Neural cell (in vitro differentiated cells): Measurements from ENCODE around the gene PTPRG. TPM values are rescaled to one million over a fixed set of nuclear protein-coding genes. Genes with fewer than 3 reads are reported as not detected.

Experiments
- H2AFZ ChIP-seq: fragments of 200-600, 300-800 bp; sonication (generic), shearing (Covaris generic); 2 replicates; pipeline ENCODE4 v1.6.0; 2014; ENCODE audit warnings: low read depth, mild to moderate bottlenecking, antibody characterized with exemption, low read length, moderate library complexity
- H3F3A ChIP-seq: fragments of 200-600 bp; shearing (Covaris generic); 2 replicates; pipeline ENCODE4 v1.6.1; 2016; ENCODE audit warnings: mild to moderate bottlenecking, moderate library complexity, mixed read lengths, antibody characterized with exemption, low read length; ENCODE audit not compliant: insufficient read depth, poor library complexity, severe bottlenecking
- H3K27ac ChIP-seq: fragments of 200-600, 300-800 bp; sonication (generic), shearing (Covaris generic); 2 replicates; pipeline ENCODE4 v1.5.1; 2014; ENCODE audit warnings: mild to moderate bottlenecking, low read length, moderate library complexity
- H3K27me3 ChIP-seq: fragments of 300-800, 200-600 bp; sonication (generic), shearing (Covaris generic); 2 replicates; pipeline ENCODE4 v1.6.0; 2014; ENCODE audit warnings: mild to moderate bottlenecking, low read depth, low read length, moderate library complexity; ENCODE audit not compliant: insufficient read depth
- H3K36me3 ChIP-seq: fragments of 300-800, 200-600 bp; sonication (generic), shearing (Covaris generic); 2 replicates; pipeline ENCODE4 v1.5.1; 2014; ENCODE audit warnings: mild to moderate bottlenecking, antibody characterized with exemption, low read length, moderate library complexity; ENCODE audit not compliant: insufficient read depth
- H3K4me2 ChIP-seq: fragments of 300-800, 200-600 bp; sonication (generic), shearing (Covaris generic); 2 replicates; pipeline ENCODE4 v1.6.0; 2014; ENCODE audit warnings: mild to moderate bottlenecking, low read length
- H3K4me3 ChIP-seq: fragments of 300-800, 200-600 bp; sonication (generic), shearing (Covaris generic); 2 replicates; pipeline ENCODE4 v1.5.1; 2014; ENCODE audit warnings: mild to moderate bottlenecking, low read length, moderate library complexity
- H3K79me2 ChIP-seq: fragments of 200-600 bp; shearing (Covaris generic); replicated peaks from 2 replicates; pipeline ENCODE4 v1.6.0; 2014; ENCODE audit warnings: mild to moderate bottlenecking, low read length, moderate library complexity; ENCODE audit not compliant: insufficient read depth
- H3K9ac ChIP-seq: fragments of 300-800, 200-600 bp; sonication (generic), shearing (Covaris generic); 2 replicates; pipeline ENCODE4 v1.6.1; 2016; ENCODE audit warnings: mild to moderate bottlenecking, low read length, mixed read lengths
- H3K9me2 ChIP-seq: fragments of 200-600 bp; shearing (Covaris generic); 2 replicates; pipeline ENCODE4 v1.6.1; 2016; ENCODE audit warnings: mild to moderate bottlenecking, low read length, mixed read lengths; ENCODE audit not compliant: insufficient read depth
- H3K9me3 ChIP-seq: fragments of 200-600, 300-800 bp; sonication (generic), shearing (Covaris generic); 2 replicates; pipeline ENCODE4 v1.6.1; 2016; ENCODE audit warnings: mild to moderate bottlenecking, mixed run types, low read length, moderate library complexity, mixed read lengths
- H4K20me1 ChIP-seq: fragments of 200-600 bp; shearing (Covaris generic); 2 replicates; pipeline ENCODE4 v1.6.1; 2016; ENCODE audit warnings: mild to moderate bottlenecking, mixed run types; ENCODE audit not compliant: insufficient read depth
- CTCF ChIP-seq: fragments of 450-650 bp; IDR thresholded peaks from 2 replicates; pipeline ENCODE4 v1.5.1; 2014; ENCODE audit warnings: antibody characterized with exemption, mild to moderate bottlenecking, moderate library complexity; ENCODE audit not compliant: poor library complexity, severe bottlenecking
- EP300 ChIP-seq: fragments of 450-650 bp; conservative IDR thresholded peaks from 2 replicates; pipeline ENCODE4 v1.6.1; 2014; ENCODE audit warnings: antibody characterized with exemption, mild to moderate bottlenecking, moderate library complexity; ENCODE audit not compliant: poor library complexity, severe bottlenecking
- EZH2 ChIP-seq: fragments of 200-600, 300-800 bp; shearing (Covaris generic), sonication (generic); IDR thresholded peaks from 2 replicates; pipeline ENCODE4 v1.6.1; 2014; ENCODE audit warnings: antibody characterized with exemption, low read length, borderline replicate concordance, mild to moderate bottlenecking; ENCODE audit not compliant: insufficient read depth, poor library complexity, severe bottlenecking
- MXI1 ChIP-seq: fragments of 450-650 bp; conservative IDR thresholded peaks from 2 replicates; pipeline ENCODE4 v1.6.1; 2014; ENCODE audit warnings: antibody characterized with exemption, mild to moderate bottlenecking; ENCODE audit not compliant: poor library complexity, severe bottlenecking
- POLR2AphosphoS5 ChIP-seq: IDR thresholded peaks from 2 replicates; pipeline ENCODE4 v1.6.1; 2012
- RAD21 ChIP-seq: fragments of 450-650 bp; conservative IDR thresholded peaks from 2 replicates; pipeline ENCODE4 v1.6.1; 2014; ENCODE audit warnings: antibody characterized with exemption, mild to moderate bottlenecking, moderate library complexity
- REST ChIP-seq: IDR thresholded peaks from 2 replicates; pipeline ENCODE4 v1.6.1; 2012; ENCODE audit warnings: borderline replicate concordance
- SMC3 ChIP-seq: fragments of 450-650 bp; conservative IDR thresholded peaks from 2 replicates; pipeline ENCODE4 v1.6.1; 2014; ENCODE audit warnings: antibody characterized with exemption, mild to moderate bottlenecking, moderate library complexity; ENCODE audit not compliant: poor library complexity
- TAF1 ChIP-seq: IDR thresholded peaks from 2 replicates; pipeline ENCODE4 v1.6.1; 2012; ENCODE audit warnings: low read depth
- polyA plus RNA-seq: library from polyadenylated mRNA; depleted of rRNA; stranded (reverse); fragments of >200 nt; gene quantifications from 2 replicates; pipeline ENCODE4 v1.2.3, GENCODE V29; 2014

Gene PTPRG
- polyA plus RNA-seq, 1 donor from 2014 or later: 33.1 TPM

GRCh38 chr3:61832375-61833229, 271.2 kb downstream of the PTPRG start:
- no peak for TF ChIP-seq EZH2
- no peak for TF ChIP-seq POLR2AphosphoS5
- TF ChIP-seq TAF1: no peak
- TF ChIP-seq RAD21: no peak
- no peak for TF ChIP-seq CTCF
- Histone ChIP-seq H3K9me3 (no peaks in the 10 kb centered on the region), H3K4me3 (no peak overlapping the region), H3K36me3 (no peaks in the 10 kb centered on the region), H3K4me2 (no peak overlapping the region), H3K79me2 (no peaks in the 10 kb centered on the region), H3K9ac (no peak overlapping the region), H3K27ac (no peak overlapping the region), H4K20me1 (no peaks in the 10 kb centered on the region), H3K27me3 (no peaks in the 10 kb centered on the region), H3K9me2 (no peaks in the 10 kb centered on the region), H3F3A (no peaks in the 10 kb centered on the region), H2AFZ (no peak overlapping the region)

- H3K4me3 ChIP-seq: no peak overlapping the region
- H3F3A ChIP-seq: no peaks in the 10 kb centered on the region
- no peak overlapping the region for H3K9ac ChIP-seq
- H3K79me2 ChIP-seq: no peaks in the 10 kb centered on the region
- H3K9me3 ChIP-seq: no peaks in the 10 kb centered on the region
- no peaks in the 10 kb centered on the region for H3K9me2 ChIP-seq
- no peaks in the 10 kb centered on the region for H3K36me3 ChIP-seq
- H3K27me3 ChIP-seq: no peaks in the 10 kb centered on the region
- no peak overlapping the region for H2AFZ ChIP-seq
- no peak for TF ChIP-seq TAF1
- no peak for TF ChIP-seq SMC3
- TF ChIP-seq MXI1: no peak
- TF ChIP-seq RAD21: no peak
- TF ChIP-seq CTCF: no peak
- TF ChIP-seq EZH2: no peak
- TF ChIP-seq EP300: no peak
- TF ChIP-seq POLR2AphosphoS5: no peak
- TF ChIP-seq REST: no peak
- no peak overlapping the region for H3K27ac ChIP-seq
- H3K4me2 ChIP-seq: no peak overlapping the region
- H4K20me1 ChIP-seq: no peaks in the 10 kb centered on the region
Observed at GRCh38 chr3:61839256-61839655, 277.9 kb downstream of the PTPRG start.
